Endothelial cell of umbilical vein (primary cell): ENCODE measurements around the gene RAB31. TPM values are rescaled to one million over a fixed set of nuclear protein-coding genes. Genes with fewer than 3 reads are reported as not detected.

Source experiments
- BruUV-seq: library from RNA; stranded (reverse); fragments of 400-500 nt; replicated peaks from 2 replicates; lab custom pipeline; 2021; lab: Mats Ljungman, UMichigan
- CTCF ChIA-PET: fragments of 300-600, 350-600 bp; sonication (Branson Sonifier 250); formaldehyde crosslinking; loops from one replicate; lab custom pipeline; 2021; ENCODE audit warnings: antibody characterized with exemption, inconsistent platforms; lab: Charles Lee
- POLR2A ChIA-PET: fragments of 300-600, 350-600 bp; sonication (Branson Sonifier 250); formaldehyde crosslinking; loops from one replicate; lab custom pipeline; 2021; ENCODE audit warnings: antibody characterized with exemption, inconsistent platforms; lab: Charles Lee
- DNase-seq: peaks from one replicate; pipeline ENCODE4 v3.0.0-alpha.2; 2011; ENCODE audit warnings: low read depth, low spot score
- FAIRE-seq: peaks from 2 replicates; lab custom pipeline; 2011; peaks lifted over from hg19 to GRCh38; lab: Jason Lieb, UNC
- H2AFZ ChIP-seq: 2 replicates; pipeline ENCODE4 v1.6.0; 2012; ENCODE audit warnings: low read depth, low read length, control low read depth, inconsistent platforms
- H3K27ac ChIP-seq: 2 replicates; pipeline ENCODE4 v1.5.1; 2011; ENCODE audit warnings: low read depth, mild to moderate bottlenecking, control low read depth, low read length, moderate library complexity; ENCODE audit not compliant: insufficient read depth
- H3K27me3 ChIP-seq, 2 experiments: 2 replicates each; pipeline versions ENCODE4 v1.6.0 to v1.6.1; 2011; ENCODE audit warnings: low read length in 2 of 2, mixed read lengths in 1 of 2; ENCODE audit not compliant: control insufficient read depth in 2 of 2, insufficient read depth in 2 of 2
- H3K36me3 ChIP-seq, 2 experiments: 2 replicates in 1 of 2; 3 replicates in 1 of 2; pipeline ENCODE4 v1.5.1; 2011; ENCODE audit warnings: low read length in 2 of 2, mild to moderate bottlenecking in 1 of 2, moderate library complexity in 1 of 2; ENCODE audit not compliant: control insufficient read depth in 2 of 2, insufficient read depth in 2 of 2; ENCODE audit errors: extremely low read depth in 1 of 2
- H3K4me1 ChIP-seq: 3 replicates; pipeline ENCODE4 v1.5.1; 2011; ENCODE audit warnings: mild to moderate bottlenecking, low read length; ENCODE audit not compliant: control insufficient read depth, insufficient read depth; ENCODE audit errors: extremely low read depth
- H3K4me2 ChIP-seq: 2 replicates; pipeline ENCODE4 v1.6.1; 2011; ENCODE audit warnings: low read length, control low read depth, mixed read lengths; ENCODE audit not compliant: insufficient read depth
- H3K4me3 ChIP-seq, 3 experiments: fragments of 200-600 bp in 1 of 3; sonication (generic), shearing (Covaris generic) in 1 of 3; replicated peaks in 1 of 3; 2 replicates each; pipeline ENCODE4 v1.5.1; 2011 to 2016; ENCODE audit warnings: control low read depth in 3 of 3, low read length in 3 of 3, mild to moderate bottlenecking in 2 of 3, inconsistent platforms in 1 of 3, low read depth in 1 of 3, moderate library complexity in 1 of 3; ENCODE audit not compliant: insufficient read depth in 1 of 3
- H3K79me2 ChIP-seq: 2 replicates; pipeline ENCODE4 v1.6.0; 2012; ENCODE audit warnings: low read length, inconsistent platforms; ENCODE audit not compliant: control insufficient read depth, insufficient read depth
- H3K9ac ChIP-seq: replicated peaks from 2 replicates; pipeline ENCODE3; 2011; ENCODE audit warnings: low read length, control low read depth; ENCODE audit not compliant: insufficient read depth; ENCODE audit errors: extremely low read depth
- H3K9me1 ChIP-seq: replicated peaks from 3 replicates; pipeline ENCODE4 v1.6.0; 2011; ENCODE audit warnings: mild to moderate bottlenecking, low read length; ENCODE audit not compliant: control insufficient read depth, insufficient read depth; ENCODE audit errors: extremely low read depth
- H3K9me3 ChIP-seq: replicated peaks from 2 replicates; pipeline ENCODE4 v1.5.1; 2012; ENCODE audit warnings: low read length, inconsistent platforms; ENCODE audit not compliant: control insufficient read depth, insufficient read depth
- H4K20me1 ChIP-seq: replicated peaks from 2 replicates; pipeline ENCODE3; 2011; ENCODE audit warnings: mild to moderate bottlenecking, low read length; ENCODE audit not compliant: control insufficient read depth, insufficient read depth; ENCODE audit errors: extremely low read depth
- EZH2 ChIP-seq: IDR thresholded peaks from 2 replicates; pipeline ENCODE4 v1.6.1; 2012; ENCODE audit warnings: borderline replicate concordance, low read depth, mild to moderate bottlenecking, moderate library complexity, low read length, inconsistent platforms; ENCODE audit not compliant: severe bottlenecking
- FOS ChIP-seq: IDR thresholded peaks from 2 replicates; pipeline ENCODE4 v1.6.1; 2011; ENCODE audit warnings: mild to moderate bottlenecking, low read length, moderate library complexity, borderline replicate concordance; ENCODE audit not compliant: insufficient read depth
- GATA2 ChIP-seq: IDR thresholded peaks from 2 replicates; pipeline ENCODE4 v1.7.0; 2011; ENCODE audit warnings: low read depth, mild to moderate bottlenecking, moderate library complexity, mixed read lengths, low read length; ENCODE audit not compliant: insufficient read length, insufficient read depth
- JUN ChIP-seq: IDR thresholded peaks from 2 replicates; pipeline ENCODE4 v1.6.1; 2011; ENCODE audit warnings: borderline replicate concordance, low read depth; ENCODE audit not compliant: insufficient read length, insufficient read depth
- MAX ChIP-seq: IDR thresholded peaks from 2 replicates; pipeline ENCODE4 v1.6.1; 2011; ENCODE audit not compliant: insufficient read depth, insufficient read length
- MYC ChIP-seq: IDR thresholded peaks from one replicate; pipeline ENCODE4 v1.6.1; 2011; ENCODE audit warnings: mild to moderate bottlenecking, low read depth, low read length
- POLR2A ChIP-seq: IDR thresholded peaks from 2 replicates; pipeline ENCODE4 v1.6.1; 2012; ENCODE audit warnings: low read depth, mild to moderate bottlenecking, control low read depth, low read length
- POLR2AphosphoS5 ChIP-seq: IDR thresholded peaks from 2 replicates; pipeline ENCODE4 v1.6.1; 2012; ENCODE audit warnings: low read depth, mild to moderate bottlenecking, control low read depth, low read length, moderate library complexity; ENCODE audit not compliant: insufficient read depth
- dilution Hi-C: fragments of 300-500 bp; cut with MboI; formaldehyde crosslinking; loops from one replicate; pipeline ENCODE4 v1.15.0; 2019; ENCODE audit warnings: low sequenced_read_pairs; ENCODE audit not compliant: extremely low pct_ligation_motif_present
- intact Hi-C: fragments of 100-400 bp; cut with micrococcal nuclease; formaldehyde crosslinking; loops from one replicate; pipeline ENCODE4 v1.10.0; 2022
- polyA plus RNA-seq, 4 experiments: library from polyadenylated mRNA; depleted of rRNA in 3 of 4; stranded (reverse) in 3 of 4; unstranded in 1 of 4; fragments of >200 nt; gene quantifications; 2 replicates each; pipeline versions ENCODE4 v1.2.1 to v1.2.3, GENCODE V29; 2011 to 2012; ENCODE audit warnings: missing spikeins in 1 of 4
- total RNA-seq: library from RNA; stranded (reverse); gene quantifications from 2 replicates; pipeline ENCODE4 v1.2.3, GENCODE V29; 2021
- TF ChIP-seq, protein P1 (sequence below), 2 donors: IDR thresholded peaks; 1 replicate in 1 of 2; 2 replicates in 1 of 2; pipeline ENCODE4 v1.5.1; 2011; ENCODE audit warnings: low read length in 2 of 2, mild to moderate bottlenecking in 2 of 2, moderate library complexity in 2 of 2, control low read depth in 1 of 2, inconsistent platforms in 1 of 2, low read depth in 1 of 2; ENCODE audit not compliant: insufficient read depth in 1 of 2; ENCODE audit errors: extremely low read depth in 1 of 2

The RAB31 gene
- total and polyA plus RNA-seq, 2 donors (not counting 3 experiments of a cell fraction or from before 2014, with no cell fraction given): 30.5 TPM

DNA sequence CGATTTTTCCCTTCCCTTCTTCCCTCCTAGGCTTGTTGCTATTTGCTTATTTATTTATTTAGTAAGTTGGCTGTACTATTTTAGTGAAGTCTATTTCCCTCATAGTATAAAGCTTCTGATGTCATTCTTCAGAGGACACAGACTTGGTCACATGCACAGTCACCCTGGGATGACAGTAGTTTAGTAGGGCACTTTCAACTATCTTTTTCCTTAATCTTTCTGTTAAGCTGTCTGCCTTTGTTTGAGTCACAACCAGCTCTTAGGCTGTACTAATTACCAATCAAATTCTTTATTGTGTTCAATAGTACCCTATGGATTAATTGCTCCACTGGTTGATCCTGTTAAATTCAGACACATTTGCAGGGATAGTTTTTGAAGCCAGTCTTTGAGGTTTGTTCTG, 26.9 kb upstream of the RAB31 start:
- H2AFZ ChIP-seq: no peak overlapping the region
- H3K4me3 ChIP-seq: no peak overlapping the region
- POLR2A ChIA-PET: interaction anchor here (0.7 kb wide), 1 partner anchor 284 kb away, joined by 4 read pairs; no protein-coding TSS in a partner anchor
- CTCF ChIA-PET: interaction anchor here (0.7 to 1.9 kb wide), 6 partner anchors 7 to 270 kb away, joined by 3 to 5 read pairs (median 4); no protein-coding TSS in a partner anchor
- dilution Hi-C loops (no loop called here), intact Hi-C loops (no loop called here)
- H3K27me3 ChIP-seq: no peaks in the 10 kb centered on the region
- FAIRE-seq: no peak
- H3K36me3 ChIP-seq: no peaks in the 10 kb centered on the region
- TF ChIP-seq MYC: no peak
- no peak for TF ChIP-seq GATA2
- no peak for TF ChIP-seq FOS
- TF ChIP-seq JUN: no peak
- TF ChIP-seq POLR2A: no peak
- no peak for TF ChIP-seq MAX
- TF ChIP-seq EZH2: no peak
- no peak for TF ChIP-seq POLR2AphosphoS5
- TF ChIP-seq, protein P1, sequence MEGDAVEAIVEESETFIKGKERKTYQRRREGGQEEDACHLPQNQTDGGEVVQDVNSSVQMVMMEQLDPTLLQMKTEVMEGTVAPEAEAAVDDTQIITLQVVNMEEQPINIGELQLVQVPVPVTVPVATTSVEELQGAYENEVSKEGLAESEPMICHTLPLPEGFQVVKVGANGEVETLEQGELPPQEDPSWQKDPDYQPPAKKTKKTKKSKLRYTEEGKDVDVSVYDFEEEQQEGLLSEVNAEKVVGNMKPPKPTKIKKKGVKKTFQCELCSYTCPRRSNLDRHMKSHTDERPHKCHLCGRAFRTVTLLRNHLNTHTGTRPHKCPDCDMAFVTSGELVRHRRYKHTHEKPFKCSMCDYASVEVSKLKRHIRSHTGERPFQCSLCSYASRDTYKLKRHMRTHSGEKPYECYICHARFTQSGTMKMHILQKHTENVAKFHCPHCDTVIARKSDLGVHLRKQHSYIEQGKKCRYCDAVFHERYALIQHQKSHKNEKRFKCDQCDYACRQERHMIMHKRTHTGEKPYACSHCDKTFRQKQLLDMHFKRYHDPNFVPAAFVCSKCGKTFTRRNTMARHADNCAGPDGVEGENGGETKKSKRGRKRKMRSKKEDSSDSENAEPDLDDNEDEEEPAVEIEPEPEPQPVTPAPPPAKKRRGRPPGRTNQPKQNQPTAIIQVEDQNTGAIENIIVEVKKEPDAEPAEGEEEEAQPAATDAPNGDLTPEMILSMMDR (IDR thresholded peaks at IDR 0.05; ENCODE audit: extremely low read depth in 1 of 2, insufficient read depth in 1 of 2, low read depth in 1 of 2, low read length in 2 of 2): no peak
- BruUV-seq: no TSS peak
- no peak overlapping the region for H3K9ac ChIP-seq
- DNase-seq: no peak
- H3K4me1 ChIP-seq: no peaks in the 10 kb centered on the region
- no peaks in the 10 kb centered on the region for H3K9me1 ChIP-seq
- no peaks in the 10 kb centered on the region for H4K20me1 ChIP-seq
- H3K4me2 ChIP-seq: no peak overlapping the region
- no peak overlapping the region for H3K27ac ChIP-seq
- H3K79me2 ChIP-seq: no peaks in the 10 kb centered on the region
- no peaks in the 10 kb centered on the region for H3K9me3 ChIP-seq
